Measurements from ENCODE around the gene CHMP2A.

DNA sequence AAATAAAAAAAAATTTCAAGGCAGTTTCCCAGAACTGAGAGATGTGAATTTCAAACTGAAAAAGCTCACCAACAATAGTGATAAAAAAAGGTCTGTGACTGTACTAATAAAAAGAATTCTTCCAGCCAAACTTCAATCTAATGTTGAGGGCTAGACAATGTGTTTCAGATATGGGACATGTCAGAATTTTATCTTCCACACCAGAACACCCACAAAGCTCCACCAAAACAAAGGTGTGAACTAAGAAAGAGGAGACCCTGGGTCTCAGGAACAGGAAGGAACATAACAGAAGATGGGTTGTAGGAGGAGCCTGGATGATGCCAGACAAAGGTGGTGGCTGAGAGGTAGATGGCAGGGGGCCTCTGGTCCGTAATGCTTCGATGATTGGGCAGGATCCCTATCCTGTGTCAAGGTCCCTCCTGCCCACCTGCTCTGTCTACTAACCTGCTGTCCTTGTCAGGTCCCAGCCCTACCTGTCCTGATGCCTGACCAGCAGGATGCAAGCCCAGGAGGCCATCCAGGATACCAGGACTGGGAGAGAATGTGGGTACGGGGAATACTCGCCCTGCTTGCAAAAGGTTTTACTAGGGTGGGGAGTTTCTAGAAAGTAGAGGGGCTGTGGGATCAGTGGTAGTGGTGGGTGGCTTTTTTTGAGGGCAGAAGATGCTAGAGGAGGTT, 13.7 kb upstream of the CHMP2A start:
- TF ChIP-seq, protein P1, sequence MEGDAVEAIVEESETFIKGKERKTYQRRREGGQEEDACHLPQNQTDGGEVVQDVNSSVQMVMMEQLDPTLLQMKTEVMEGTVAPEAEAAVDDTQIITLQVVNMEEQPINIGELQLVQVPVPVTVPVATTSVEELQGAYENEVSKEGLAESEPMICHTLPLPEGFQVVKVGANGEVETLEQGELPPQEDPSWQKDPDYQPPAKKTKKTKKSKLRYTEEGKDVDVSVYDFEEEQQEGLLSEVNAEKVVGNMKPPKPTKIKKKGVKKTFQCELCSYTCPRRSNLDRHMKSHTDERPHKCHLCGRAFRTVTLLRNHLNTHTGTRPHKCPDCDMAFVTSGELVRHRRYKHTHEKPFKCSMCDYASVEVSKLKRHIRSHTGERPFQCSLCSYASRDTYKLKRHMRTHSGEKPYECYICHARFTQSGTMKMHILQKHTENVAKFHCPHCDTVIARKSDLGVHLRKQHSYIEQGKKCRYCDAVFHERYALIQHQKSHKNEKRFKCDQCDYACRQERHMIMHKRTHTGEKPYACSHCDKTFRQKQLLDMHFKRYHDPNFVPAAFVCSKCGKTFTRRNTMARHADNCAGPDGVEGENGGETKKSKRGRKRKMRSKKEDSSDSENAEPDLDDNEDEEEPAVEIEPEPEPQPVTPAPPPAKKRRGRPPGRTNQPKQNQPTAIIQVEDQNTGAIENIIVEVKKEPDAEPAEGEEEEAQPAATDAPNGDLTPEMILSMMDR (IDR thresholded peaks at IDR 0.05; ENCODE audit: low read depth, low read length): no peak
- TF ChIP-seq EZH2phosphoT487 (IDR thresholded peaks at IDR 0.05; ENCODE audit: low read depth): no peak
